Peyer's patch (tissue), 4 donors: ENCODE measurements around the gene OR14I1.

Source experiments
- CTCF ChIP-seq, 6 experiments: fragments of 450-650 bp in 4 of 6; fragments of 200-600 bp in 2 of 6; sonication (generic) in 1 of 6; IDR thresholded peaks; one replicate each; pipeline ENCODE4 v1.5.1; 2017 to 2019; ENCODE audit warnings: antibody characterized with exemption in 6 of 6, mild to moderate bottlenecking in 3 of 6, moderate library complexity in 1 of 6
- POLR2A ChIP-seq, 2 donors: fragments of 450-650 bp; IDR thresholded peaks; one replicate each; pipeline ENCODE4 v1.5.1; 2017; ENCODE audit warnings: antibody characterized with exemption in 2 of 2, mild to moderate bottlenecking in 2 of 2, moderate library complexity in 2 of 2

- TF ChIP-seq CTCF (IDR thresholded peaks at IDR 0.05) (no peak), POLR2A (IDR thresholded peaks at IDR 0.05) (no peak)
Observed at GRCh38 chr1:248730507-248731335, 28.2 kb upstream of the OR14I1 start.
